Liver (tissue), 9 donors: Measurements from ENCODE around the gene RAB3GAP1. TPM values are rescaled to one million over a fixed set of nuclear protein-coding genes. Genes with fewer than 3 reads are reported as not detected.

Source experiments
- DNase-seq: peaks from one replicate; pipeline ENCODE4 v3.0.0-alpha.2; 2017; ENCODE audit warnings: low spot score
- H3K27ac ChIP-seq, 2 donors: one replicate each; pipeline ENCODE4 v1.7.0; 2013; ENCODE audit warnings: inconsistent platforms in 2 of 2, low read length in 2 of 2, control low read depth in 1 of 2, low read depth in 1 of 2, mild to moderate bottlenecking in 1 of 2
- H3K27me3 ChIP-seq, 4 donors: one replicate each; pipeline versions ENCODE4 v1.6.1 to v1.7.0; 2013; ENCODE audit warnings: low read length in 3 of 4, inconsistent platforms in 1 of 4, mild to moderate bottlenecking in 1 of 4, moderate library complexity in 1 of 4; ENCODE audit not compliant: control insufficient read depth in 4 of 4, insufficient read depth in 4 of 4
- H3K36me3 ChIP-seq, 4 donors: one replicate each; pipeline versions ENCODE4 v1.6.1 to v1.7.0; 2013; ENCODE audit warnings: low read length in 3 of 4, mild to moderate bottlenecking in 3 of 4, low read depth in 1 of 4, moderate library complexity in 1 of 4; ENCODE audit not compliant: control insufficient read depth in 4 of 4, insufficient read depth in 3 of 4
- H3K4me1 ChIP-seq, 4 donors: one replicate each; pipeline versions ENCODE4 v1.6.1 to v1.7.0; 2013; ENCODE audit warnings: low read length in 3 of 4, mild to moderate bottlenecking in 3 of 4, moderate library complexity in 1 of 4; ENCODE audit not compliant: control insufficient read depth in 4 of 4, insufficient read depth in 4 of 4
- H3K4me3 ChIP-seq, 3 donors: one replicate each; pipeline versions ENCODE4 v1.6.1 to v1.7.0; 2013; ENCODE audit warnings: low read length in 3 of 3, control low read depth in 1 of 3, low read depth in 1 of 3, mild to moderate bottlenecking in 1 of 3
- H3K9ac ChIP-seq, 2 donors: one replicate each; pipeline ENCODE4 v1.7.0; 2013; ENCODE audit warnings: low read length in 2 of 2, mild to moderate bottlenecking in 2 of 2, moderate library complexity in 2 of 2, control low read depth in 1 of 2, low read depth in 1 of 2
- H3K9me3 ChIP-seq, 4 donors: one replicate each; pipeline versions ENCODE4 v1.6.1 to v1.7.0; 2013; ENCODE audit warnings: low read length in 3 of 4; ENCODE audit not compliant: control insufficient read depth in 4 of 4
- ATF3 ChIP-seq: IDR thresholded peaks from 2 replicates; pipeline ENCODE4 v1.6.1; 2016; ENCODE audit warnings: antibody characterized with exemption
- CTCF ChIP-seq: fragments of 150-350 bp; IDR thresholded peaks from 2 replicates; pipeline ENCODE4 v1.5.1; 2017; ENCODE audit warnings: improper control_type of control experiment, low read depth, low read length; ENCODE audit not compliant: missing input control
- EGR1 ChIP-seq, 2 donors: IDR thresholded peaks; 2 replicates each; pipeline ENCODE4 v1.6.1; 2016 to 2018; ENCODE audit warnings: antibody characterized with exemption in 2 of 2, low read depth in 2 of 2
- FOXA1 ChIP-seq: IDR thresholded peaks from 2 replicates; pipeline ENCODE4 v1.6.1; 2016; ENCODE audit warnings: antibody characterized with exemption
- FOXA2 ChIP-seq: IDR thresholded peaks from 2 replicates; pipeline ENCODE4 v1.6.1; 2016; ENCODE audit warnings: antibody characterized with exemption
- GABPA ChIP-seq, 2 donors: IDR thresholded peaks in 1 of 2; conservative IDR thresholded peaks in 1 of 2; 2 replicates each; pipeline ENCODE4 v1.6.1; 2016; ENCODE audit warnings: antibody characterized with exemption in 2 of 2, mild to moderate bottlenecking in 1 of 2, moderate library complexity in 1 of 2
- HNF4A ChIP-seq, 2 donors: conservative IDR thresholded peaks; 2 replicates each; pipeline ENCODE4 v1.6.1; 2016; ENCODE audit warnings: antibody characterized with exemption in 2 of 2, mild to moderate bottlenecking in 2 of 2
- HNF4G ChIP-seq: IDR thresholded peaks from 2 replicates; pipeline ENCODE4 v1.6.1; 2016; ENCODE audit warnings: antibody characterized with exemption
- JUND ChIP-seq, 2 donors: IDR thresholded peaks; 2 replicates each; pipeline ENCODE4 v1.6.1; 2016; ENCODE audit warnings: antibody characterized with exemption in 2 of 2
- MAX ChIP-seq: IDR thresholded peaks from 2 replicates; pipeline ENCODE4 v1.6.1; 2016; ENCODE audit warnings: antibody characterized with exemption
- NR2F2 ChIP-seq: IDR thresholded peaks from 2 replicates; pipeline ENCODE4 v1.6.1; 2016; ENCODE audit warnings: antibody characterized with exemption
- RAD21 ChIP-seq, 2 donors: IDR thresholded peaks; 2 replicates each; pipeline ENCODE4 v1.6.1; 2016; ENCODE audit warnings: antibody characterized with exemption in 2 of 2, mild to moderate bottlenecking in 2 of 2
- REST ChIP-seq: IDR thresholded peaks from 2 replicates; pipeline ENCODE4 v1.6.1; 2016; ENCODE audit warnings: antibody characterized with exemption, mild to moderate bottlenecking
- RXRA ChIP-seq, 2 donors: IDR thresholded peaks; 2 replicates each; pipeline ENCODE4 v1.6.1; 2017 to 2018; ENCODE audit warnings: antibody characterized with exemption in 2 of 2, mild to moderate bottlenecking in 1 of 2
- SP1 ChIP-seq: IDR thresholded peaks from 2 replicates; pipeline ENCODE4 v1.6.1; 2018; ENCODE audit warnings: antibody characterized with exemption, mild to moderate bottlenecking
- TAF1 ChIP-seq: conservative IDR thresholded peaks from 2 replicates; pipeline ENCODE4 v1.6.1; 2016; ENCODE audit warnings: antibody characterized with exemption, mild to moderate bottlenecking
- YY1 ChIP-seq: IDR thresholded peaks from 2 replicates; pipeline ENCODE4 v1.6.1; 2016; ENCODE audit warnings: antibody characterized with exemption, mild to moderate bottlenecking
- ZBTB33 ChIP-seq: IDR thresholded peaks from 2 replicates; pipeline ENCODE4 v1.6.1; 2016; ENCODE audit warnings: antibody characterized with exemption
- WGBS: extraction: QIAGEN DNeasy Blood & Tissue Kit; methylation state at CpG from one replicate; pipeline ENCODE4 v1.1.7; 2013; 5-methylcytosine and 5-hydroxymethylcytosine counted together
- polyA plus RNA-seq, 2 donors: library from polyadenylated mRNA; stranded (reverse) in 1 of 2; unstranded in 1 of 2; fragments of 200-250 nt in 1 of 2; fragments of >200 nt in 1 of 2; fragmentation: Nextera tagmentation in 1 of 2; extraction: Ambion mirVana in 1 of 2; gene quantifications; one replicate each; pipeline versions ENCODE4 v1.2.1 to v1.2.3, GENCODE V29; 2013 to 2015
- total RNA-seq, 2 donors: library from RNA; depleted of rRNA; stranded (reverse); fragments of >200 nt; gene quantifications; one replicate each; pipeline ENCODE4 v1.2.3, GENCODE V29; 2014
- donor health status: healthy.
- donor health status: healthy.
- donor health status: healthy.
- donor health status: healthy.
- donor health status: healthy.

RAB3GAP1 gene
- total and polyA plus RNA-seq, 4 donors = 8.8 to 30.0 (median 15.1) TPM

GRCh38 chr2:135124924-135125886 is 73.1 kb downstream of the RAB3GAP1 start:
- Histone ChIP-seq H3K27me3 (no peaks in the 10 kb centered on the region), H3K9me3 (no peaks in the 10 kb centered on the region), H3K4me1 (no peaks in the 10 kb centered on the region), H3K27ac (no peak overlapping the region), H3K36me3 (peaks cover 5 to 31% (median 10%) of the 10 kb centered on the region in 4 donors), H3K4me3 (no peak overlapping the region), H3K9ac (no peak overlapping the region)
- no peak for DNase-seq
- 97% methylated on average over 1 of the region's 1 CpG for WGBS
- TF ChIP-seq GABPA (IDR thresholded peaks at IDR 0.05 in 1 of 2, conservative IDR thresholded peaks at IDR 0.05 in 1 of 2) (no peak), HNF4A (conservative IDR thresholded peaks at IDR 0.05) (no peak), EGR1 (IDR thresholded peaks at IDR 0.05; ENCODE audit: low read depth in 2 of 2) (no peak), CTCF (no peak), ZBTB33 (no peak), TAF1 (no peak), ATF3 (no peak), NR2F2 (no peak), FOXA1 (no peak), FOXA2 (no peak), HNF4G (no peak), JUND (IDR thresholded peaks at IDR 0.05) (no peak), YY1 (no peak), RAD21 (IDR thresholded peaks at IDR 0.05) (no peak), MAX (no peak), RXRA (IDR thresholded peaks at IDR 0.05) (no peak)

- Histone ChIP-seq H3K9me3 (no peaks in the 10 kb centered on the region), H3K9ac (no peak overlapping the region), H3K4me1 (no peaks in the 10 kb centered on the region), H3K36me3 (peaks cover 6 to 38% (median 14%) of the 10 kb centered on the region in 4 donors), H3K27ac (no peak overlapping the region), H3K27me3 (no peaks in the 10 kb centered on the region), H3K4me3 (no peak overlapping the region)
- WGBS = 96% methylated on average over 2 of the region's 2 CpGs
- DNase-seq = no peak
- TF ChIP-seq FOXA2 (no peak), REST (no peak), EGR1 (IDR thresholded peaks at IDR 0.05; ENCODE audit: low read depth in 2 of 2) (no peak), GABPA (IDR thresholded peaks at IDR 0.05 in 1 of 2, conservative IDR thresholded peaks at IDR 0.05 in 1 of 2) (no peak), FOXA1 (no peak), YY1 (no peak), ATF3 (no peak), CTCF (no peak), RXRA (IDR thresholded peaks at IDR 0.05) (no peak), NR2F2 (no peak), JUND (IDR thresholded peaks at IDR 0.05) (no peak), MAX (no peak), SP1 (no peak), HNF4G (no peak)
These were observed 73.8 kb downstream of the RAB3GAP1 start for GRCh38 chr2:135125940-135126339.
